WTC11 (cell line): ENCODE data around the gene RIC1.

Source experiments
- CREB1 ChIP-seq: sonication (generic); formaldehyde crosslinking; IDR thresholded peaks from 2 replicates; pipeline ENCODE4 v1.8.0; 2023; ENCODE audit warnings: mild to moderate bottlenecking, missing genetic modification reagents
- ELF4 ChIP-seq: sonication (generic); formaldehyde crosslinking; IDR thresholded peaks from 2 replicates; pipeline ENCODE4 v1.8.1; 2022; ENCODE audit warnings: low read depth, mild to moderate bottlenecking, moderate library complexity, missing genetic modification reagents
- MXD4 ChIP-seq: fragments of 250-450 bp; sonication (Bioruptor Pico); IDR thresholded peaks from 2 replicates; pipeline ENCODE4 v1.8.0; 2021; ENCODE audit warnings: mild to moderate bottlenecking, moderate library complexity, borderline replicate concordance
- NR2C2 ChIP-seq: sonication (generic); formaldehyde crosslinking; IDR thresholded peaks from 2 replicates; pipeline ENCODE4 v1.8.0; 2022; ENCODE audit warnings: mild to moderate bottlenecking, missing genetic modification reagents
- TEAD4 ChIP-seq: sonication (generic); formaldehyde crosslinking; IDR thresholded peaks from 2 replicates; pipeline ENCODE4 v1.8.0; 2022; ENCODE audit warnings: mild to moderate bottlenecking, missing genetic modification reagents
- ZNF232 ChIP-seq: sonication (generic); formaldehyde crosslinking; IDR thresholded peaks from 2 replicates; pipeline ENCODE4 v1.8.0; 2022; ENCODE audit warnings: mild to moderate bottlenecking, missing genetic modification reagents
- TF ChIP-seq, protein P1 (sequence below): fragments of 200-600 bp; IDR thresholded peaks from 2 replicates; pipeline ENCODE4 v1.8.0; 2022; ENCODE audit warnings: antibody characterized with exemption
- TF ChIP-seq, protein P2 (sequence below): sonication (generic); formaldehyde crosslinking; IDR thresholded peaks from 2 replicates; pipeline ENCODE4 v1.8.0; 2022; ENCODE audit warnings: mild to moderate bottlenecking, missing genetic modification reagents
- TF ChIP-seq, protein P3 (sequence below): sonication (generic); formaldehyde crosslinking; conservative IDR thresholded peaks from 2 replicates; pipeline ENCODE4 v1.8.1; 2022; ENCODE audit warnings: mild to moderate bottlenecking, missing genetic modification reagents
- TF ChIP-seq, protein P4 (sequence below): sonication (generic); formaldehyde crosslinking; IDR thresholded peaks from 2 replicates; pipeline ENCODE4 v1.8.1; 2022; ENCODE audit warnings: mild to moderate bottlenecking, missing genetic modification reagents, moderate library complexity, borderline replicate concordance
- TF ChIP-seq, protein P5 (sequence below): sonication (generic); formaldehyde crosslinking; IDR thresholded peaks from 2 replicates; pipeline ENCODE4 v1.8.0; 2023; ENCODE audit warnings: mild to moderate bottlenecking, missing genetic modification reagents
- TF ChIP-seq, protein P6 (sequence below): sonication (generic); formaldehyde crosslinking; IDR thresholded peaks from 2 replicates; pipeline ENCODE4 v1.8.0; 2023; ENCODE audit warnings: missing genetic modification reagents, mild to moderate bottlenecking, borderline replicate concordance
- TF ChIP-seq, protein P7 (sequence below): sonication (generic); formaldehyde crosslinking; conservative IDR thresholded peaks from 2 replicates; pipeline ENCODE4 v1.8.1; 2023; ENCODE audit warnings: mild to moderate bottlenecking, low read depth, missing genetic modification reagents, moderate library complexity

DNA sequence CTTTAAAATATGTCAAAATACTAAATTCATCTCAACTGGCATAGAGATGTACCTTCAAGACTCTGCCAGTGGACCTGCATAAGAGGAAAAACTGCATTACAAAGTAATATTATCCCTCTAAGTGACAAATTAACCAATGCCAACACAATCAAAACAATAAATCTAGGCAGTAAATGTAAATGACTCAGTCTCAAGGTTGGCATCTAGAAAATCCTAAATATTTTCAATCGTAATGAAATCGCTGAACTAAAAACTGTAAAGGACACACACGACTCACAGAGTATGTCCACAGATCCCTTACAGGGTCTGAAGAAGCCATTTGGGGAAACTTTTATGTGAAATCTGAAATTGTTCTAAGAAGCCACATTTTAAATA lies 172.8 kb downstream of the RIC1 start:
- TF ChIP-seq TEAD4 (CRISPR knock-in tag) = no peak
- TF ChIP-seq, protein P1, sequence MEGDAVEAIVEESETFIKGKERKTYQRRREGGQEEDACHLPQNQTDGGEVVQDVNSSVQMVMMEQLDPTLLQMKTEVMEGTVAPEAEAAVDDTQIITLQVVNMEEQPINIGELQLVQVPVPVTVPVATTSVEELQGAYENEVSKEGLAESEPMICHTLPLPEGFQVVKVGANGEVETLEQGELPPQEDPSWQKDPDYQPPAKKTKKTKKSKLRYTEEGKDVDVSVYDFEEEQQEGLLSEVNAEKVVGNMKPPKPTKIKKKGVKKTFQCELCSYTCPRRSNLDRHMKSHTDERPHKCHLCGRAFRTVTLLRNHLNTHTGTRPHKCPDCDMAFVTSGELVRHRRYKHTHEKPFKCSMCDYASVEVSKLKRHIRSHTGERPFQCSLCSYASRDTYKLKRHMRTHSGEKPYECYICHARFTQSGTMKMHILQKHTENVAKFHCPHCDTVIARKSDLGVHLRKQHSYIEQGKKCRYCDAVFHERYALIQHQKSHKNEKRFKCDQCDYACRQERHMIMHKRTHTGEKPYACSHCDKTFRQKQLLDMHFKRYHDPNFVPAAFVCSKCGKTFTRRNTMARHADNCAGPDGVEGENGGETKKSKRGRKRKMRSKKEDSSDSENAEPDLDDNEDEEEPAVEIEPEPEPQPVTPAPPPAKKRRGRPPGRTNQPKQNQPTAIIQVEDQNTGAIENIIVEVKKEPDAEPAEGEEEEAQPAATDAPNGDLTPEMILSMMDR = no peak
- TF ChIP-seq NR2C2 = no peak
- TF ChIP-seq, protein P2, sequence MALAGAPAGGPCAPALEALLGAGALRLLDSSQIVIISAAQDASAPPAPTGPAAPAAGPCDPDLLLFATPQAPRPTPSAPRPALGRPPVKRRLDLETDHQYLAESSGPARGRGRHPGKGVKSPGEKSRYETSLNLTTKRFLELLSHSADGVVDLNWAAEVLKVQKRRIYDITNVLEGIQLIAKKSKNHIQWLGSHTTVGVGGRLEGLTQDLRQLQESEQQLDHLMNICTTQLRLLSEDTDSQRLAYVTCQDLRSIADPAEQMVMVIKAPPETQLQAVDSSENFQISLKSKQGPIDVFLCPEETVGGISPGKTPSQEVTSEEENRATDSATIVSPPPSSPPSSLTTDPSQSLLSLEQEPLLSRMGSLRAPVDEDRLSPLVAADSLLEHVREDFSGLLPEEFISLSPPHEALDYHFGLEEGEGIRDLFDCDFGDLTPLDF (CRISPR knock-in tag) = no peak
- TF ChIP-seq, protein P3, sequence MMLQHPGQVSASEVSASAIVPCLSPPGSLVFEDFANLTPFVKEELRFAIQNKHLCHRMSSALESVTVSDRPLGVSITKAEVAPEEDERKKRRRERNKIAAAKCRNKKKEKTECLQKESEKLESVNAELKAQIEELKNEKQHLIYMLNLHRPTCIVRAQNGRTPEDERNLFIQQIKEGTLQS (CRISPR knock-in tag) = no peak
- TF ChIP-seq, protein P4, sequence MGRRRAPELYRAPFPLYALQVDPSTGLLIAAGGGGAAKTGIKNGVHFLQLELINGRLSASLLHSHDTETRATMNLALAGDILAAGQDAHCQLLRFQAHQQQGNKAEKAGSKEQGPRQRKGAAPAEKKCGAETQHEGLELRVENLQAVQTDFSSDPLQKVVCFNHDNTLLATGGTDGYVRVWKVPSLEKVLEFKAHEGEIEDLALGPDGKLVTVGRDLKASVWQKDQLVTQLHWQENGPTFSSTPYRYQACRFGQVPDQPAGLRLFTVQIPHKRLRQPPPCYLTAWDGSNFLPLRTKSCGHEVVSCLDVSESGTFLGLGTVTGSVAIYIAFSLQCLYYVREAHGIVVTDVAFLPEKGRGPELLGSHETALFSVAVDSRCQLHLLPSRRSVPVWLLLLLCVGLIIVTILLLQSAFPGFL (CRISPR knock-in tag) = no peak
- TF ChIP-seq CREB1 (CRISPR knock-in tag) = no peak
- TF ChIP-seq ELF4 (CRISPR knock-in tag) = no peak
- TF ChIP-seq, protein P5, sequence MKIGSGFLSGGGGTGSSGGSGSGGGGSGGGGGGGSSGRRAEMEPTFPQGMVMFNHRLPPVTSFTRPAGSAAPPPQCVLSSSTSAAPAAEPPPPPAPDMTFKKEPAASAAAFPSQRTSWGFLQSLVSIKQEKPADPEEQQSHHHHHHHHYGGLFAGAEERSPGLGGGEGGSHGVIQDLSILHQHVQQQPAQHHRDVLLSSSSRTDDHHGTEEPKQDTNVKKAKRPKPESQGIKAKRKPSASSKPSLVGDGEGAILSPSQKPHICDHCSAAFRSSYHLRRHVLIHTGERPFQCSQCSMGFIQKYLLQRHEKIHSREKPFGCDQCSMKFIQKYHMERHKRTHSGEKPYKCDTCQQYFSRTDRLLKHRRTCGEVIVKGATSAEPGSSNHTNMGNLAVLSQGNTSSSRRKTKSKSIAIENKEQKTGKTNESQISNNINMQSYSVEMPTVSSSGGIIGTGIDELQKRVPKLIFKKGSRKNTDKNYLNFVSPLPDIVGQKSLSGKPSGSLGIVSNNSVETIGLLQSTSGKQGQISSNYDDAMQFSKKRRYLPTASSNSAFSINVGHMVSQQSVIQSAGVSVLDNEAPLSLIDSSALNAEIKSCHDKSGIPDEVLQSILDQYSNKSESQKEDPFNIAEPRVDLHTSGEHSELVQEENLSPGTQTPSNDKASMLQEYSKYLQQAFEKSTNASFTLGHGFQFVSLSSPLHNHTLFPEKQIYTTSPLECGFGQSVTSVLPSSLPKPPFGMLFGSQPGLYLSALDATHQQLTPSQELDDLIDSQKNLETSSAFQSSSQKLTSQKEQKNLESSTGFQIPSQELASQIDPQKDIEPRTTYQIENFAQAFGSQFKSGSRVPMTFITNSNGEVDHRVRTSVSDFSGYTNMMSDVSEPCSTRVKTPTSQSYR (CRISPR knock-in tag) = no peak
- TF ChIP-seq, protein P6, sequence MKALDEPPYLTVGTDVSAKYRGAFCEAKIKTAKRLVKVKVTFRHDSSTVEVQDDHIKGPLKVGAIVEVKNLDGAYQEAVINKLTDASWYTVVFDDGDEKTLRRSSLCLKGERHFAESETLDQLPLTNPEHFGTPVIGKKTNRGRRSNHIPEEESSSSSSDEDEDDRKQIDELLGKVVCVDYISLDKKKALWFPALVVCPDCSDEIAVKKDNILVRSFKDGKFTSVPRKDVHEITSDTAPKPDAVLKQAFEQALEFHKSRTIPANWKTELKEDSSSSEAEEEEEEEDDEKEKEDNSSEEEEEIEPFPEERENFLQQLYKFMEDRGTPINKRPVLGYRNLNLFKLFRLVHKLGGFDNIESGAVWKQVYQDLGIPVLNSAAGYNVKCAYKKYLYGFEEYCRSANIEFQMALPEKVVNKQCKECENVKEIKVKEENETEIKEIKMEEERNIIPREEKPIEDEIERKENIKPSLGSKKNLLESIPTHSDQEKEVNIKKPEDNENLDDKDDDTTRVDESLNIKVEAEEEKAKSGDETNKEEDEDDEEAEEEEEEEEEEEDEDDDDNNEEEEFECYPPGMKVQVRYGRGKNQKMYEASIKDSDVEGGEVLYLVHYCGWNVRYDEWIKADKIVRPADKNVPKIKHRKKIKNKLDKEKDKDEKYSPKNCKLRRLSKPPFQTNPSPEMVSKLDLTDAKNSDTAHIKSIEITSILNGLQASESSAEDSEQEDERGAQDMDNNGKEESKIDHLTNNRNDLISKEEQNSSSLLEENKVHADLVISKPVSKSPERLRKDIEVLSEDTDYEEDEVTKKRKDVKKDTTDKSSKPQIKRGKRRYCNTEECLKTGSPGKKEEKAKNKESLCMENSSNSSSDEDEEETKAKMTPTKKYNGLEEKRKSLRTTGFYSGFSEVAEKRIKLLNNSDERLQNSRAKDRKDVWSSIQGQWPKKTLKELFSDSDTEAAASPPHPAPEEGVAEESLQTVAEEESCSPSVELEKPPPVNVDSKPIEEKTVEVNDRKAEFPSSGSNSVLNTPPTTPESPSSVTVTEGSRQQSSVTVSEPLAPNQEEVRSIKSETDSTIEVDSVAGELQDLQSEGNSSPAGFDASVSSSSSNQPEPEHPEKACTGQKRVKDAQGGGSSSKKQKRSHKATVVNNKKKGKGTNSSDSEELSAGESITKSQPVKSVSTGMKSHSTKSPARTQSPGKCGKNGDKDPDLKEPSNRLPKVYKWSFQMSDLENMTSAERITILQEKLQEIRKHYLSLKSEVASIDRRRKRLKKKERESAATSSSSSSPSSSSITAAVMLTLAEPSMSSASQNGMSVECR (CRISPR knock-in tag) = no peak
- TF ChIP-seq MXD4 (CRISPR knock-in tag) = no peak
- TF ChIP-seq ZNF232 = no peak
- TF ChIP-seq, protein P7, sequence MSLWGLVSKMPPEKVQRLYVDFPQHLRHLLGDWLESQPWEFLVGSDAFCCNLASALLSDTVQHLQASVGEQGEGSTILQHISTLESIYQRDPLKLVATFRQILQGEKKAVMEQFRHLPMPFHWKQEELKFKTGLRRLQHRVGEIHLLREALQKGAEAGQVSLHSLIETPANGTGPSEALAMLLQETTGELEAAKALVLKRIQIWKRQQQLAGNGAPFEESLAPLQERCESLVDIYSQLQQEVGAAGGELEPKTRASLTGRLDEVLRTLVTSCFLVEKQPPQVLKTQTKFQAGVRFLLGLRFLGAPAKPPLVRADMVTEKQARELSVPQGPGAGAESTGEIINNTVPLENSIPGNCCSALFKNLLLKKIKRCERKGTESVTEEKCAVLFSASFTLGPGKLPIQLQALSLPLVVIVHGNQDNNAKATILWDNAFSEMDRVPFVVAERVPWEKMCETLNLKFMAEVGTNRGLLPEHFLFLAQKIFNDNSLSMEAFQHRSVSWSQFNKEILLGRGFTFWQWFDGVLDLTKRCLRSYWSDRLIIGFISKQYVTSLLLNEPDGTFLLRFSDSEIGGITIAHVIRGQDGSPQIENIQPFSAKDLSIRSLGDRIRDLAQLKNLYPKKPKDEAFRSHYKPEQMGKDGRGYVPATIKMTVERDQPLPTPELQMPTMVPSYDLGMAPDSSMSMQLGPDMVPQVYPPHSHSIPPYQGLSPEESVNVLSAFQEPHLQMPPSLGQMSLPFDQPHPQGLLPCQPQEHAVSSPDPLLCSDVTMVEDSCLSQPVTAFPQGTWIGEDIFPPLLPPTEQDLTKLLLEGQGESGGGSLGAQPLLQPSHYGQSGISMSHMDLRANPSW = no peak
